GM19351 (cell line): ENCODE measurements around the gene APBA3.

Source experiments
- ATAC-seq: cut with Tn5 transposase; IDR thresholded peaks from one replicate; pipeline ENCODE4 v1.9.1; 2021; ENCODE audit warnings: mild to moderate bottlenecking, moderate library complexity; ENCODE audit not compliant: unreplicated experiment

APBA3 gene

GRCh38 chr19:3788996-3789778 is 27.7 kb upstream of the APBA3 start:
- no peak for ATAC-seq

- no peak for ATAC-seq
These were observed 24.7 kb upstream of the APBA3 start, which contains the start of gene MATK for GRCh38 chr19:3785938-3786824. TSS of gene MATK (minus strand) at chr19:3786381. CDS start at chr19:3785135, 1,246 bp downstream.

- no peak for ATAC-seq
These were observed 24.0 kb upstream of the APBA3 start for GRCh38 chr19:3785451-3785937.

GRCh38 chr19:3784607-3785450 is 23.3 kb upstream of the APBA3 start:
- no peak for ATAC-seq

GRCh38 chr19:3783660-3784584 is 22.4 kb upstream of the APBA3 start:
- no peak for ATAC-seq

- ATAC-seq = no peak
These were observed 21.4 kb upstream of the APBA3 start for GRCh38 chr19:3782903-3783302.

- no peak for ATAC-seq
These were observed 20.8 kb upstream of the APBA3 start for GRCh38 chr19:3782330-3782729.

GRCh38 chr19:3781603-3782002 is 20.1 kb upstream of the APBA3 start:
- no peak for ATAC-seq

GRCh38 chr19:3780786-3781304 is 19.4 kb upstream of the APBA3 start:
- ATAC-seq = no peak

- no peak for ATAC-seq
These were observed 17.6 kb upstream of the APBA3 start for GRCh38 chr19:3778899-3779723.

- ATAC-seq = no peak
These were observed 16.8 kb upstream of the APBA3 start for GRCh38 chr19:3778104-3778867.

GRCh38 chr19:3776479-3777040 is 15.1 kb upstream of the APBA3 start:
- ATAC-seq = no peak

GRCh38 chr19:3775831-3776230 is 14.3 kb upstream of the APBA3 start:
- ATAC-seq = no peak

GRCh38 chr19:3775374-3775711 is 13.9 kb upstream of the APBA3 start:
- ATAC-seq = no peak

- ATAC-seq = no peak
These were observed 13.3 kb upstream of the APBA3 start for GRCh38 chr19:3774621-3775373.

- no peak for ATAC-seq
These were observed 12.5 kb upstream of the APBA3 start for GRCh38 chr19:3773814-3774515.
